ENCODE measurements around the gene MMP20. TPM values are rescaled to one million over a fixed set of nuclear protein-coding genes. Genes with fewer than 3 reads are reported as not detected.

Gene MMP20
- total RNA-seq, 8 experiments from 2014 or later, result not detected

DNA sequence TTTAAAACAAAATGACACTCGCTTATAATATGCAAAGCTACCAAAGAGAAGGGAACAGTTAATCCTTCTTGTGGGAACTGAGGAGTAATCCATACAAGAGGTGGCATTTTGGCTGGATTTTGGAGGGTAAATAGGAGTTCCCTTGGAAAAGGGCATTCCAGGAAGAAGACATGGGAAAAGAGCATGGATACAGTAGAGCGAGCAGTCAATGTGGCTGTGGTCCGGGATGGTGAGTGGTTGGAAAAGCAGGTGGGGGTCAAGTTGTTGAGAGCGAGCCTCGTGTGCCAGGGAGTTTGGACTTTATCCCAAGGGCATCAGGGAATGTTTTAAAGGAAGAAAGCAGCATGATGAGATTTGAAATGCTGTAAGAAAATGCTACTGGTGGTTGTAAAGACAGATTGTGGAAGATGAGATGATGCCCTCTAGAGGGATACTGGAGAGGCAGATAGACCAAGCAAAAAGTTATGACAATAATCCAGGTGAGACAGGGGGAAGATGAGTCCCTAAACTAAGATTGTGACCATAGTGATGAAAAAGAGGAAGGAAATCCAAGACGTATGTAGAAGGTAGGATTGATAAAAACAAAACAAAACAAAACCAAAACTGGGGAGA is 90.8 kb downstream of the MMP20 start:
- H3K27ac ChIP-seq, result no peak overlapping the region
- in situ Hi-C loops (cut with MboI; ENCODE audit: low pct_unique_long_range_greater_than_20kb in 2 of 9, low sequenced_read_pairs in 9 of 9, unreplicated experiment in 9 of 9), result no loop called here
- no peak overlapping the region for H3K4me3 ChIP-seq
- no peaks in the 10 kb centered on the region for H3K4me1 ChIP-seq (replicated peaks in 1 of 2)
- ATAC-seq (replicated peaks in 6 of 8), result no peak
- 43 to 92% (median 85%) methylated on average over 1 to 6 of the region's 6 CpGs for WGBS, 10 experiments

DNA sequence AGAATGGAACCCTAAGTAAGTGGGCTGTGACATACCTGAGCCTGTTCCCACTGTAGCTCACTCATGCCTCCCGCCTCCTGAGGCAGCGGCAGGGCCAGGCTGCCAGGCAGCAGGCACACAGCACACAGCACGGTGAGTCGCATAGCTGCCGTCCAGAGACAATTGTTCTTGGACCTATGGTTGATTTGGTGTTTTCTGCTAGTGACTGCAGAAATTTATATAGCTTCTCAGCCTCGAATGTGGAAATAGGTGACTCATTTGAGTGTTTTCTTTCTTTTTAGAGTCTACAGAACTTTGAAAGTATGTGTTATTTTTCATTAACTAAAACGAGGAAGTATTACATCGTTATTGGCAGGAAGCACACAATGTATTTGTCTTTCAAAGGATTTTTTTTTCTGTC is 94.6 kb downstream of the MMP20 start, which contains the start of gene MMP7:
Gene MMP7, minus strand, starts transcription at position 190 of the 400 bp plus-strand sequence. Its CDS starts 47 bp downstream, at position 143.
- 7 to 83% (median 47%) methylated on average over 2 to 8 of the region's 8 CpGs; no CpG with 5 or more reads in 1 of the 10 experiments for WGBS, 10 experiments
- in situ Hi-C loops (cut with MboI; ENCODE audit: low pct_unique_long_range_greater_than_20kb in 2 of 9, low sequenced_read_pairs in 9 of 9, unreplicated experiment in 9 of 9), result no loop called here
- Histone ChIP-seq H3K4me1 (replicated peaks in 1 of 2) (no peaks in the 10 kb centered on the region), H3K27ac (no peak within 1 kb of the TSS), H3K4me3 (no peak within 1 kb of the TSS)
- peak in 5 of 8 experiments; percentile 48 to 94 (median 72) for ATAC-seq (replicated peaks in 6 of 8)

DNA sequence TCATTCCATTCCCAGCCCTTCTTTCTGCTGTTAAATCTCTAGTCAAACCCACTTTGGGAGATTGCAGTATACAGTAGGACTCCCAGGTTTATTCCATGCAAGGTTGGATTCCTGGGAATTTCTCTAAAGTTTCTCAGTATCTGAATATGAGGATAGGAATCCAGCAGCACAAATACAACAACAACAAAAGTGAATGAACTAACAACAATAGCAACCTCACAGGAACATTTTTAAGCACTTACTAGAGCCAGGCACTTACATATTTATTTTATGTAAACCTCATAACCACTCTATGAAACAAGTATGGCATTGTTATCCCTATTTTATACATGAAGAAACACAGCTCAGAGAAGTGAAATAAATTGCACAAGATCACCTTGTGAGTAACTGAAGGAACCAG is 96.5 kb downstream of the MMP20 start:
- in situ Hi-C loops (cut with MboI; ENCODE audit: low pct_unique_long_range_greater_than_20kb in 2 of 9, low sequenced_read_pairs in 9 of 9, unreplicated experiment in 9 of 9), result no loop called here
- ATAC-seq (replicated peaks in 6 of 8), result no peak
- Histone ChIP-seq H3K27ac (no peak overlapping the region), H3K4me3 (no peak overlapping the region), H3K4me1 (replicated peaks in 1 of 2) (no peaks in the 10 kb centered on the region)

DNA sequence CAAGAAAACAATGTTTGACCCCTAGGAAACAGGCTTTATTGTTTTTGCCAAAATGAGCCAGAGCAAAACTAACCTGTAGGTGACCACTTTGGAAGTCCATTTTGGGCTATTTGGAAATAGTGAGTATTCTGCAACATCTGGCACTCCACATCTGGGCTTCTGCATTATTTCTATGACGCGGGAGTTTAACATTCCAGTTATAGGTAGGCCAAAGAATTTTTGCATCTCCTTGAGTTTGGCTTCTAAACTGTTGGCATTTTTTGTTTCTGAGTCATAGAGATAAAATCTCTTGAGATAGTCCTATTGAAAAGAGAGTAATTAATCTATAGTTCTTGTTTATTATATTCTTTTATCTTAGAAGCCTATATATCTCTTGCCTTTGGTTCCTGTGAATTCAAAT is 97.4 kb downstream of the MMP20 start:
- WGBS, 10 experiments, result 25 to 100% (median 67%) methylated on average over 2 of the region's 2 CpGs; no CpG with 5 or more reads in 5 of the 10 experiments
- H3K27ac ChIP-seq, result no peak overlapping the region
- no peak overlapping the region for H3K4me3 ChIP-seq
- ATAC-seq (replicated peaks in 6 of 8), result peak in 1 of 8 experiments; percentile 26
- H3K4me1 ChIP-seq (replicated peaks in 1 of 2), result no peaks in the 10 kb centered on the region
- in situ Hi-C loops (cut with MboI; ENCODE audit: low pct_unique_long_range_greater_than_20kb in 2 of 9, low sequenced_read_pairs in 9 of 9, unreplicated experiment in 9 of 9), result no loop called here

DNA sequence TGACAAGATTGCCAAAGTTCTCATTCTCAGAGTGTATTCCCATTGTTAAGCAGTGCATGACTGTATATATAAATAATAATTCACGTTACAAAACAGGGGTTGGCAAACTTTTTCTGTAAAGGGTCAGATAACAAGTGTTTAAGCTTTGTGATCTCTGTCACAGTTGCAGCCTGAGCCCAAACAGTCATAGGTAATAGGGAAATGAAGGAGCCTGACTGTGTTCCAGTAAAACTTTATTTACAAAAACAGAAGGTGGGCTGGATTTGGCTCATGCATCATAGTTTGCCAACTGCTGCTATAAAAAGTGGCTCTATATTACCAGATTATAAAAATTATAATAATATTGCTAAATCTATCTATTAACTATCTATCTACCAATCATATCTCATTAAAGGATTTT is 98.1 kb downstream of the MMP20 start:
- H3K4me1 ChIP-seq (replicated peaks in 1 of 2), result no peaks in the 10 kb centered on the region
- 0 to 100% (median 86%) methylated on average over 1 of the region's 1 CpG; no CpG with 5 or more reads in 1 of the 10 experiments for WGBS, 10 experiments
- no peak overlapping the region for H3K27ac ChIP-seq
- in situ Hi-C loops (cut with MboI; ENCODE audit: low pct_unique_long_range_greater_than_20kb in 2 of 9, low sequenced_read_pairs in 9 of 9, unreplicated experiment in 9 of 9), result no loop called here
- no peak overlapping the region for H3K4me3 ChIP-seq
- ATAC-seq (replicated peaks in 6 of 8), result no peak

Other genes starting within 250 kb of the MMP20 start
- 100 to 1,000 TPM in 2 of 8 experiments, 10 to 100 TPM in 6; 18.3 to 123 (median 60.0) TPM for gene TMEM123, start 172.6 kb downstream of the MMP20 start, total RNA-seq
- under 1 TPM in 1 of 8 experiments, not detected in 7; 0.86 TPM for gene MMP7, start 94.6 kb downstream of the MMP20 start, total RNA-seq
- under 1 TPM in 1 of 8 experiments, not detected in 7; 0.20 TPM for gene MMP27, start 80.4 kb upstream of the MMP20 start, total RNA-seq
- under 1 TPM in 5 of 8 experiments, not detected in 3; 0.10 to 0.32 (median 0.21) TPM for gene MMP8, start 99.6 kb upstream of the MMP20 start, total RNA-seq
- 1 to 10 TPM in 1 of 8 experiments, not detected in 7; 1.9 TPM for gene MMP10, start 155.3 kb upstream of the MMP20 start, total RNA-seq
- 1 to 10 TPM in 2 of 8 experiments, under 1 TPM in 2, not detected in 4; 0.61 to 2.6 (median 1.0) TPM for gene MMP1, start 172.8 kb upstream of the MMP20 start, total RNA-seq
- gene MMP3, start 218.3 kb upstream of the MMP20 start, total RNA-seq, result 1 to 10 TPM in 2 of 8 experiments, under 1 TPM in 1, not detected in 5; 0.36 to 5.8 (median 2.6) TPM
- 10 to 100 TPM in 1 of 8 experiments, under 1 TPM in 2, not detected in 5; 0.29 to 44.6 (median 0.85) TPM for gene MMP12, start 249.7 kb upstream of the MMP20 start, total RNA-seq

Data from motor neuron (in vitro differentiated cells).